IMR-90 (cell line): ENCODE results near the gene DCTN2. TPM values are rescaled to one million over a fixed set of nuclear protein-coding genes. Genes with fewer than 3 reads are reported as not detected.
"Not testable (repeated sequence)": the region's sequence is repeated elsewhere in the genome, so short reads cannot be mapped to it uniquely, and the experiment has no call there.

ENCODE experiments used
- ATAC-seq: fragments of 200-7000 bp; cut with Tn5 transposase; 2 replicates; pipeline ENCODE4 v1.9.1; 2020; ENCODE audit warnings: low read depth, mild to moderate bottlenecking, moderate library complexity
- BruUV-seq: library from RNA; stranded (reverse); fragments of 400-500 nt; replicated peaks from 2 replicates; lab custom pipeline; 2021; lab: Mats Ljungman, UMichigan
- CTCF ChIA-PET: fragments of 300-600 bp; formaldehyde crosslinking; extraction: SDS; loops from one replicate; lab custom pipeline; 2021; ENCODE audit warnings: antibody characterized with exemption; lab: Yijun Ruan, JAX
- POLR2A ChIA-PET: fragments of 300-600 bp; sonication (Branson Sonifier 250); formaldehyde crosslinking; loops from one replicate; lab custom pipeline; 2022; ENCODE audit warnings: antibody characterized with exemption; ENCODE audit not compliant: unreplicated experiment; lab: Charles Lee
- DNase-seq: peaks from one replicate; pipeline ENCODE4 v3.0.0; 2013
- H2AFZ ChIP-seq: replicated peaks from 2 replicates; pipeline ENCODE3; 2013; ENCODE audit warnings: low read length, mild to moderate bottlenecking; ENCODE audit not compliant: poor library complexity
- H2AK5ac ChIP-seq: 2 replicates; pipeline ENCODE4 v1.6.1; 2013; ENCODE audit warnings: low read depth, low read length, inconsistent platforms
- H2AK9ac ChIP-seq: replicated peaks from 2 replicates; pipeline ENCODE3; 2013; ENCODE audit warnings: mild to moderate bottlenecking, low read depth, low read length, moderate library complexity; ENCODE audit not compliant: poor library complexity
- H2BK120ac ChIP-seq: 2 replicates; pipeline ENCODE4 v1.6.1; 2013; ENCODE audit warnings: low read depth, low read length, inconsistent platforms
- H2BK15ac ChIP-seq: 3 replicates; pipeline ENCODE4 v1.6.1; 2013; ENCODE audit warnings: low read depth, low read length, inconsistent platforms
- H2BK20ac ChIP-seq: 2 replicates; pipeline ENCODE4 v1.6.1; 2013; ENCODE audit warnings: low read depth, mild to moderate bottlenecking, inconsistent platforms, low read length, moderate library complexity
- H2BK5ac ChIP-seq: 2 replicates; pipeline ENCODE4 v1.6.1; 2013; ENCODE audit warnings: mild to moderate bottlenecking, low read depth, low read length, inconsistent platforms; ENCODE audit not compliant: poor library complexity, severe bottlenecking
- H3K14ac ChIP-seq: replicated peaks from 2 replicates; pipeline ENCODE4 v1.6.1; 2013; ENCODE audit warnings: low read depth, low read length, inconsistent platforms
- H3K18ac ChIP-seq: 2 replicates; pipeline ENCODE4 v1.6.1; 2013; ENCODE audit warnings: low read depth, low read length, control low read depth
- H3K23ac ChIP-seq: 2 replicates; pipeline ENCODE4 v1.6.1; 2013; ENCODE audit warnings: low read depth, low read length, inconsistent platforms
- H3K27ac ChIP-seq: 2 replicates; pipeline ENCODE4 v1.5.1; 2013; ENCODE audit warnings: mild to moderate bottlenecking, control low read depth, low read length; ENCODE audit not compliant: insufficient read depth
- H3K27me3 ChIP-seq: 2 replicates; pipeline ENCODE4 v1.6.1; 2013; ENCODE audit warnings: low read length; ENCODE audit not compliant: control insufficient read depth, insufficient read depth
- H3K36me3 ChIP-seq: 2 replicates; pipeline ENCODE4 v1.6.1; 2013; ENCODE audit warnings: low read length, mixed read lengths; ENCODE audit not compliant: control insufficient read depth, insufficient read depth
- H3K4ac ChIP-seq: 2 replicates; pipeline ENCODE4 v1.6.1; 2013; ENCODE audit warnings: low read depth, low read length, inconsistent platforms
- H3K4me1 ChIP-seq: 2 replicates; pipeline ENCODE4 v1.6.1; 2013; ENCODE audit warnings: low read length, mixed read lengths; ENCODE audit not compliant: control insufficient read depth, insufficient read depth
- H3K4me2 ChIP-seq: 2 replicates; pipeline ENCODE4 v1.6.1; 2013; ENCODE audit warnings: low read depth, mild to moderate bottlenecking, control low read depth, low read length, moderate library complexity
- H3K4me3 ChIP-seq: 2 replicates; pipeline ENCODE4 v1.5.1; 2013; ENCODE audit warnings: low read depth, mild to moderate bottlenecking, control low read depth, low read length, moderate library complexity; ENCODE audit not compliant: insufficient read depth
- H3K56ac ChIP-seq: 2 replicates; pipeline ENCODE4 v1.6.1; 2013; ENCODE audit warnings: low read length, inconsistent platforms; ENCODE audit not compliant: insufficient read depth; ENCODE audit errors: extremely low read depth
- H3K79me1 ChIP-seq, 2 experiments: 2 replicates each; pipeline ENCODE4 v1.6.1; 2013; ENCODE audit warnings: low read length in 2 of 2, inconsistent platforms in 1 of 2, low read depth in 1 of 2
- H3K9ac ChIP-seq: 2 replicates; pipeline ENCODE4 v1.6.1; 2013; ENCODE audit warnings: low read depth, low read length, control low read depth
- H3K9me1 ChIP-seq: 2 replicates; pipeline ENCODE4 v1.6.1; 2013; ENCODE audit warnings: low read length, inconsistent platforms; ENCODE audit not compliant: insufficient read depth
- H3K9me3 ChIP-seq: 2 replicates; pipeline ENCODE4 v1.6.1; 2013; ENCODE audit warnings: low read length; ENCODE audit not compliant: control insufficient read depth, insufficient read depth
- H4K20me1 ChIP-seq: 2 replicates; pipeline ENCODE4 v1.6.1; 2013; ENCODE audit warnings: low read length, inconsistent platforms; ENCODE audit not compliant: insufficient read depth
- H4K5ac ChIP-seq: 2 replicates; pipeline ENCODE4 v1.6.1; 2013; ENCODE audit warnings: mild to moderate bottlenecking, low read depth, low read length, control low read depth
- H4K8ac ChIP-seq, 2 experiments: 2 replicates each; pipeline ENCODE4 v1.6.1; 2013; ENCODE audit warnings: low read depth in 2 of 2, low read length in 2 of 2, control low read depth in 1 of 2, inconsistent platforms in 1 of 2
- H4K91ac ChIP-seq: 2 replicates; pipeline ENCODE4 v1.6.1; 2013; ENCODE audit warnings: low read depth, low read length, inconsistent platforms; ENCODE audit not compliant: insufficient read depth
- WGBS, 2 experiments: methylation state at CpG; one replicate each; pipeline versions ENCODE4 v1.1.5 to v1.1.7; 2013; ENCODE audit warnings: missing lambda C conversion rate in 2 of 2; ENCODE audit not compliant: insufficient read length in 1 of 2; ENCODE audit errors: extremely low coverage in 2 of 2; 5-methylcytosine and 5-hydroxymethylcytosine counted together
- dilution Hi-C: fragments of 300-500 bp; cut with HindIII; formaldehyde crosslinking; loops from one replicate; pipeline ENCODE4 v1.14.3; 2018; ENCODE audit warnings: low sequenced_read_pairs; ENCODE audit not compliant: unreplicated experiment
- in situ Hi-C: fragments of 300-500 bp; cut with MboI; formaldehyde crosslinking; loops from 3 replicates; pipeline ENCODE4 v1.14.3; 2019; ENCODE audit warnings: low sequenced_read_pairs, inconsistent platforms, mixed read lengths
- intact Hi-C: fragments of 100-400 bp; cut with micrococcal nuclease; formaldehyde crosslinking; loops from 2 replicates; pipeline ENCODE4 v1.10.0; 2022
- polyA plus RNA-seq, 3 experiments: library from polyadenylated mRNA; depleted of rRNA; stranded (reverse); fragments of >200 nt; gene quantifications; 2 replicates each; pipeline ENCODE4 v1.2.3, GENCODE V29; 2012; ENCODE audit warnings: low replicate concordance in 1 of 3
- total RNA-seq: library from RNA; depleted of rRNA; stranded (reverse); fragments of >200 nt; gene quantifications from 2 replicates; pipeline ENCODE4 v1.2.3, GENCODE V29; 2012
- TF ChIP-seq, protein P1 (sequence below): conservative IDR thresholded peaks from 2 replicates; pipeline ENCODE4 v1.5.1; 2012; ENCODE audit warnings: mild to moderate bottlenecking, low read depth, low read length, improper control_type of control experiment

The DCTN2 gene
- total and polyA plus RNA-seq, 2 of the 4 experiments (the other 2 are of a cell fraction): 125 to 130 TPM

DNA sequence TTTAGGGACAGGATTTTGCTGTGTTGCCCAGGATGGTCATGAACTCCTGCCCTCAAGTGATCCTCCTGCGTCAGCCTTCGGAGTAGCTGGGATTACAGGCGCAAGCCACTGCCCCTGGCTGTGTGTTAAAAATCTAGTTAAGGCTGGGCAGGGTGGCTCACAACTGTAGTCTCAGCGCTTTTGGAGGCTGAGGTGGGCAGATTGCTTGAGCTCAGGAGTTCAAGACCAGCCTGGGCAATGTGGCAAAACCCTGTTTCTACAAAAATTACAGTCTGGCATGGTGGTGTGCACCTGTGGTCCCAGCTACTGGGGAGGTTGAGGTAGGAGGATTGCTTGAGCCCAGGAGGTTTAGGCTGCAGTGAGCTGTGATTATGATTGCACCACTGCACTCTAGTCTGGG is 35.8 kb downstream of the DCTN2 start (continued):
- TF ChIP-seq, protein P1, sequence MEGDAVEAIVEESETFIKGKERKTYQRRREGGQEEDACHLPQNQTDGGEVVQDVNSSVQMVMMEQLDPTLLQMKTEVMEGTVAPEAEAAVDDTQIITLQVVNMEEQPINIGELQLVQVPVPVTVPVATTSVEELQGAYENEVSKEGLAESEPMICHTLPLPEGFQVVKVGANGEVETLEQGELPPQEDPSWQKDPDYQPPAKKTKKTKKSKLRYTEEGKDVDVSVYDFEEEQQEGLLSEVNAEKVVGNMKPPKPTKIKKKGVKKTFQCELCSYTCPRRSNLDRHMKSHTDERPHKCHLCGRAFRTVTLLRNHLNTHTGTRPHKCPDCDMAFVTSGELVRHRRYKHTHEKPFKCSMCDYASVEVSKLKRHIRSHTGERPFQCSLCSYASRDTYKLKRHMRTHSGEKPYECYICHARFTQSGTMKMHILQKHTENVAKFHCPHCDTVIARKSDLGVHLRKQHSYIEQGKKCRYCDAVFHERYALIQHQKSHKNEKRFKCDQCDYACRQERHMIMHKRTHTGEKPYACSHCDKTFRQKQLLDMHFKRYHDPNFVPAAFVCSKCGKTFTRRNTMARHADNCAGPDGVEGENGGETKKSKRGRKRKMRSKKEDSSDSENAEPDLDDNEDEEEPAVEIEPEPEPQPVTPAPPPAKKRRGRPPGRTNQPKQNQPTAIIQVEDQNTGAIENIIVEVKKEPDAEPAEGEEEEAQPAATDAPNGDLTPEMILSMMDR: no peak

- in situ Hi-C loops, CTCF ChIA-PET, H2BK20ac ChIP-seq, H2AK5ac ChIP-seq, H3K18ac ChIP-seq, H3K23ac ChIP-seq, ATAC-seq, DNase-seq, H2AK9ac ChIP-seq, H2BK5ac ChIP-seq, H3K4ac ChIP-seq, H3K9me1 ChIP-seq, H4K8ac ChIP-seq, H3K9ac ChIP-seq, H3K27ac ChIP-seq, H3K9me3 ChIP-seq, intact Hi-C loops, BruUV-seq, H3K14ac ChIP-seq, H2BK15ac ChIP-seq, H2AFZ ChIP-seq, H3K4me2 ChIP-seq, H3K4me3 ChIP-seq, POLR2A ChIA-PET, H4K5ac ChIP-seq, H2BK120ac ChIP-seq, H4K91ac ChIP-seq, H3K4me1 ChIP-seq, dilution Hi-C loops, H3K56ac ChIP-seq, H3K27me3 ChIP-seq: not testable (repeated sequence)
- Histone ChIP-seq H3K79me1 (peaks cover 22 to 51% of the 10 kb centered on the region in 2 experiments; a peak in 3 of 4 replicates), H4K20me1 (peaks cover 33% of the 10 kb centered on the region), H3K36me3 (peaks cover 65% of the 10 kb centered on the region)
- WGBS, 2 experiments: no CpG with 5 or more reads among the region's 28 CpGs
Observed at GRCh38 chr12:57507796-57508195, 39.2 kb downstream of the DCTN2 start.

DNA sequence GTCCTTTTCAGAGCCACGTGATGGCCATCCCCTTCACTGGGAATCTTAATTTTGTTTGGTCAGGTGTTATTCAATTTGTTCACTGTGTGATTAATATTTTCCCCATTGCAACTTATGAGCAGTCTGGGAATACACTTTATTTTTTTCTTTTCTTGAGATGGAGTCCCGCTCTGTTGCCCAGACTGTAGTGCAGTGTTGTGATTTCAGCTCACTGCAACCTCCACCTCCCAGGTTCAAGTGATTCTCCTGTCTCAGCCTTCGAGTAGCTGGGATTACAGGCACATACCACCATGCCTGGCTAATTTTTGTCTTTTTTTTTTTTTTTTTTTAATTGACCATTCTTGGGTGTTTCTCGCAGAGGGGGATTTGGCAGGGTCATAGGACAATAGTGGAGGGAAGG is 40.5 kb downstream of the DCTN2 start:
- H3K23ac ChIP-seq, POLR2A ChIA-PET, H2AFZ ChIP-seq, in situ Hi-C loops, H2BK5ac ChIP-seq, H3K9me3 ChIP-seq, H3K27ac ChIP-seq, H3K27me3 ChIP-seq, intact Hi-C loops, H3K9me1 ChIP-seq, H3K4me3 ChIP-seq, H2AK9ac ChIP-seq, H3K56ac ChIP-seq, H4K91ac ChIP-seq, H2AK5ac ChIP-seq, H3K9ac ChIP-seq, H3K4me1 ChIP-seq, H3K4me2 ChIP-seq, CTCF ChIA-PET, BruUV-seq, H3K4ac ChIP-seq, dilution Hi-C loops, H2BK15ac ChIP-seq, H3K18ac ChIP-seq, ATAC-seq, DNase-seq, H4K8ac ChIP-seq, H2BK20ac ChIP-seq, H3K14ac ChIP-seq, H2BK120ac ChIP-seq, H4K5ac ChIP-seq: not testable (repeated sequence)
- Histone ChIP-seq H3K79me1 (peaks cover 15 to 46% of the 10 kb centered on the region in 2 experiments), H3K36me3 (peaks cover 61% of the 10 kb centered on the region), H4K20me1 (peaks cover 23% of the 10 kb centered on the region)
- no CpG with 5 or more reads among the region's 4 CpGs for WGBS, 2 experiments
